GM12878 (cell line): Measurements from ENCODE around the gene ASGR2.

Experiments
- ATF7 ChIP-seq: fragments of 450-650 bp; IDR thresholded peaks from 2 replicates; pipeline ENCODE4 v1.6.1; 2016; ENCODE audit warnings: low read depth, mild to moderate bottlenecking
- CBFB ChIP-seq: IDR thresholded peaks from 2 replicates; pipeline ENCODE4 v1.6.1; 2016; ENCODE audit warnings: antibody characterized with exemption, low read depth
- DPF2 ChIP-seq: fragments of 450-650 bp; IDR thresholded peaks from 2 replicates; pipeline ENCODE4 v1.6.1; 2017; ENCODE audit warnings: mild to moderate bottlenecking
- FOXM1 ChIP-seq: IDR thresholded peaks from 2 replicates; pipeline ENCODE4 v1.6.1; 2012; ENCODE audit warnings: low read depth, mild to moderate bottlenecking, inconsistent platforms, low read length, moderate library complexity
- IKZF2 ChIP-seq, 2 experiments: fragments of 450-650 bp; IDR thresholded peaks; 2 replicates each; pipeline ENCODE4 v1.6.1; 2017; ENCODE audit warnings: mild to moderate bottlenecking in 2 of 2, moderate library complexity in 2 of 2
- MXI1 ChIP-seq: fragments of 150-350 bp; IDR thresholded peaks from 2 replicates; pipeline ENCODE4 v1.6.1; 2011; ENCODE audit warnings: low read depth, mild to moderate bottlenecking, inconsistent platforms, low read length, improper control_type of control experiment
- NFIC ChIP-seq: IDR thresholded peaks from 2 replicates; pipeline ENCODE4 v1.6.1; 2012; ENCODE audit warnings: low read depth, mild to moderate bottlenecking, inconsistent platforms, low read length, moderate library complexity
- SPI1 ChIP-seq: IDR thresholded peaks from 2 replicates; pipeline ENCODE4 v1.6.1; 2011; ENCODE audit warnings: low read depth, mild to moderate bottlenecking, low read length, moderate library complexity, borderline replicate concordance; ENCODE audit not compliant: insufficient read depth
- ZNF384 ChIP-seq: IDR thresholded peaks from 2 replicates; pipeline ENCODE4 v1.6.1; 2012; ENCODE audit warnings: low read depth, mild to moderate bottlenecking, low read length, improper control_type of control experiment, borderline replicate concordance
- TF ChIP-seq, protein P1 (sequence below), 3 experiments: IDR thresholded peaks in 2 of 3; conservative IDR thresholded peaks in 1 of 3; 2 replicates each; pipeline ENCODE4 v1.5.1; 2011; ENCODE audit warnings: low read depth in 3 of 3, low read length in 3 of 3, mild to moderate bottlenecking in 3 of 3, control low read depth in 2 of 3, moderate library complexity in 2 of 3, inconsistent platforms in 1 of 3, mixed read lengths in 1 of 3; ENCODE audit not compliant: control insufficient read depth in 2 of 3, insufficient read depth in 1 of 3; ENCODE audit errors: extremely low read depth in 1 of 3
- TF ChIP-seq, protein P2 (sequence below): IDR thresholded peaks from 2 replicates; pipeline ENCODE4 v1.6.1; 2012; ENCODE audit warnings: low read length, inconsistent platforms

DNA sequence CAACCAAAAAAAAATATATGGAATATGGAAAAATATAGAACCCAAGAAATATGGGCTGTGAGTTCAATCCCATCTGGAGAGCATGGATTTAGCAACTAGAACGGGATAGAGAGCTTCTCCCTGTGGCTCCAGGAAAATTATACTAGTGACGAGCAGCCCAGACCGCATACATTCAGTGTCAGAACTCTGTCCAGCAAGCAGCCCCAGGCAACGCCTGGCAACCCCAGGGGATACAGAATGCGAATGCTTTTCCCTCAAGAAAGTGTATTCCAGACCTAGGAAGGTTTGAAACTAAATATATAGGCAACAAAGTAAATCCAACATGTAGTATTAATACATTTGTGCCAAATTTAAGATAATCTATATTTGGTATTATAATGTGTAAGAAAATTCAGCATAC, 13.5 kb upstream of the ASGR2 start:
- TF ChIP-seq MXI1 (no peak), ATF7 (no peak), FOXM1 (no peak), IKZF2 (IDR thresholded peaks at IDR 0.05) (no peak), NFIC (no peak), CBFB (no peak), SPI1 (no peak), ZNF384 (no peak), DPF2 (no peak)
- TF ChIP-seq, protein P1, sequence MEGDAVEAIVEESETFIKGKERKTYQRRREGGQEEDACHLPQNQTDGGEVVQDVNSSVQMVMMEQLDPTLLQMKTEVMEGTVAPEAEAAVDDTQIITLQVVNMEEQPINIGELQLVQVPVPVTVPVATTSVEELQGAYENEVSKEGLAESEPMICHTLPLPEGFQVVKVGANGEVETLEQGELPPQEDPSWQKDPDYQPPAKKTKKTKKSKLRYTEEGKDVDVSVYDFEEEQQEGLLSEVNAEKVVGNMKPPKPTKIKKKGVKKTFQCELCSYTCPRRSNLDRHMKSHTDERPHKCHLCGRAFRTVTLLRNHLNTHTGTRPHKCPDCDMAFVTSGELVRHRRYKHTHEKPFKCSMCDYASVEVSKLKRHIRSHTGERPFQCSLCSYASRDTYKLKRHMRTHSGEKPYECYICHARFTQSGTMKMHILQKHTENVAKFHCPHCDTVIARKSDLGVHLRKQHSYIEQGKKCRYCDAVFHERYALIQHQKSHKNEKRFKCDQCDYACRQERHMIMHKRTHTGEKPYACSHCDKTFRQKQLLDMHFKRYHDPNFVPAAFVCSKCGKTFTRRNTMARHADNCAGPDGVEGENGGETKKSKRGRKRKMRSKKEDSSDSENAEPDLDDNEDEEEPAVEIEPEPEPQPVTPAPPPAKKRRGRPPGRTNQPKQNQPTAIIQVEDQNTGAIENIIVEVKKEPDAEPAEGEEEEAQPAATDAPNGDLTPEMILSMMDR (IDR thresholded peaks at IDR 0.05 in 2 of 3, conservative IDR thresholded peaks at IDR 0.05 in 1 of 3; ENCODE audit: control insufficient read depth in 2 of 3, extremely low read depth in 1 of 3, insufficient read depth in 1 of 3, low read depth in 3 of 3, low read length in 3 of 3), result no peak
- TF ChIP-seq, protein P2, sequence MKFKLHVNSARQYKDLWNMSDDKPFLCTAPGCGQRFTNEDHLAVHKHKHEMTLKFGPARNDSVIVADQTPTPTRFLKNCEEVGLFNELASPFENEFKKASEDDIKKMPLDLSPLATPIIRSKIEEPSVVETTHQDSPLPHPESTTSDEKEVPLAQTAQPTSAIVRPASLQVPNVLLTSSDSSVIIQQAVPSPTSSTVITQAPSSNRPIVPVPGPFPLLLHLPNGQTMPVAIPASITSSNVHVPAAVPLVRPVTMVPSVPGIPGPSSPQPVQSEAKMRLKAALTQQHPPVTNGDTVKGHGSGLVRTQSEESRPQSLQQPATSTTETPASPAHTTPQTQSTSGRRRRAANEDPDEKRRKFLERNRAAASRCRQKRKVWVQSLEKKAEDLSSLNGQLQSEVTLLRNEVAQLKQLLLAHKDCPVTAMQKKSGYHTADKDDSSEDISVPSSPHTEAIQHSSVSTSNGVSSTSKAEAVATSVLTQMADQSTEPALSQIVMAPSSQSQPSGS, result no peak
